ENCODE measurements around the gene WRAP73.

- TF ChIP-seq CTCF (IDR thresholded peaks at IDR 0.05; ENCODE audit: low read length) (no peak), EZH2 (IDR thresholded peaks at IDR 0.05; ENCODE audit: borderline replicate concordance, low read length) (no peak)
Measured at GRCh38 chr1:3683992-3684391, 34.1 kb upstream of the WRAP73 start.

Measured in OCI-LY1 (cell line).